Gastrocnemius medialis (tissue), 4 donors: ENCODE data around the gene MSI2.

Source experiments
- CTCF ChIP-seq, 5 experiments: fragments of 450-650 bp in 3 of 5; fragments of 200-600 bp in 2 of 5; sonication (generic) in 2 of 5; IDR thresholded peaks in 4 of 5; conservative IDR thresholded peaks in 1 of 5; 1 replicate in 4 of 5; 2 replicates in 1 of 5; pipeline ENCODE4 v1.5.1; 2016 to 2019; ENCODE audit warnings: antibody characterized with exemption in 5 of 5, mild to moderate bottlenecking in 3 of 5, moderate library complexity in 3 of 5
- POLR2A ChIP-seq, 2 donors: fragments of 450-650 bp; IDR thresholded peaks; one replicate each; pipeline ENCODE4 v1.6.1; 2017; ENCODE audit warnings: antibody characterized with exemption in 2 of 2, mild to moderate bottlenecking in 2 of 2, moderate library complexity in 2 of 2

- TF ChIP-seq CTCF (IDR thresholded peaks at IDR 0.05 in 4 of 5, conservative IDR thresholded peaks at IDR 0.05 in 1 of 5) (no peak), POLR2A (IDR thresholded peaks at IDR 0.05) (no peak)
Measured at GRCh38 chr17:57602896-57603295, 346.6 kb downstream of the MSI2 start.
